ENCODE data around the gene CD276. TPM values are rescaled to one million over a fixed set of nuclear protein-coding genes. Genes with fewer than 3 reads are reported as not detected.

The CD276 gene
- total RNA-seq, 4 donors from 2014 or later, result 31.8 to 58.1 (median 40.1) TPM

- peaks cover 61 to 83% (median 76%) of the 10 kb centered on the region in 4 donors for H3K4me1 ChIP-seq
- WGBS, result 89% methylated on average over 6 of the region's 6 CpGs
- no peaks in the 10 kb centered on the region for H3K36me3 ChIP-seq
- intact Hi-C loops (cut with DNase I), result no loop called here
- DNase-seq (ENCODE audit: extremely low spot score), result no peak
- no peak overlapping the region for H3K4me3 ChIP-seq
- peaks cover 0 to 5% (median 0%) of the 10 kb centered on the region in 4 donors for H3K27me3 ChIP-seq
- no peaks in the 10 kb centered on the region for H3K9me3 ChIP-seq
- TF ChIP-seq POLR2A (IDR thresholded peaks at IDR 0.05; ENCODE audit: low read depth) (no peak), CTCF (IDR thresholded peaks at IDR 0.05) (no peak), POLR2AphosphoS5 (IDR thresholded peaks at IDR 0.05) (no peak), EP300 (IDR thresholded peaks at IDR 0.05) (no peak)
- H3K27ac ChIP-seq (replicated peaks in 1 of 4), result peak overlapping the region in 1 of 4 donors; percentile 33
Measured at GRCh38 chr15:73688455-73688854, 4.3 kb downstream of the CD276 start.

- H3K27me3 ChIP-seq, result no peaks in the 10 kb centered on the region
- 41% methylated on average over 6 of the region's 6 CpGs for WGBS
- H3K4me3 ChIP-seq, result no peak overlapping the region
- peak in 2 of 3 experiments; percentile 7 to 10 for TF ChIP-seq CTCF (IDR thresholded peaks at IDR 0.05)
- no peak for TF ChIP-seq EP300 (IDR thresholded peaks at IDR 0.05)
- peak in 1 of 2 donors; percentile 13 for TF ChIP-seq POLR2AphosphoS5 (IDR thresholded peaks at IDR 0.05)
- no peak for TF ChIP-seq POLR2A (IDR thresholded peaks at IDR 0.05; ENCODE audit: low read depth)
- intact Hi-C loops (cut with DNase I), result no loop called here
- peak overlapping the region in 1 of 4 donors; percentile 5 for H3K27ac ChIP-seq (replicated peaks in 1 of 4)
- no peak for DNase-seq (ENCODE audit: extremely low spot score)
- H3K4me1 ChIP-seq, result peaks cover 65 to 82% (median 77%) of the 10 kb centered on the region in 4 donors
- H3K9me3 ChIP-seq, result no peaks in the 10 kb centered on the region
- no peaks in the 10 kb centered on the region for H3K36me3 ChIP-seq
Measured at GRCh38 chr15:73691396-73691795, 7.2 kb downstream of the CD276 start.

GRCh38 chr15:73694419-73694818 lies 10.2 kb downstream of the CD276 start:
- no peak for DNase-seq (ENCODE audit: extremely low spot score)
- Histone ChIP-seq H3K27ac (replicated peaks in 1 of 4) (peak overlapping the region in 1 of 4 donors; percentile 15), H3K4me1 (peaks cover 60 to 70% (median 65%) of the 10 kb centered on the region in 4 donors), H3K36me3 (peaks cover 0 to 2% (median 0%) of the 10 kb centered on the region in 4 donors), H3K27me3 (no peaks in the 10 kb centered on the region), H3K4me3 (no peak overlapping the region), H3K9me3 (no peaks in the 10 kb centered on the region)
- TF ChIP-seq EP300 (IDR thresholded peaks at IDR 0.05) (no peak), POLR2AphosphoS5 (IDR thresholded peaks at IDR 0.05) (peak in 1 of 2 donors; percentile 38), POLR2A (IDR thresholded peaks at IDR 0.05; ENCODE audit: low read depth) (no peak), CTCF (IDR thresholded peaks at IDR 0.05) (no peak)
- intact Hi-C loops (cut with DNase I), result no loop called here
- WGBS, result 32% methylated on average over 4 of the region's 5 CpGs

GRCh38 chr15:73695773-73696640 lies 11.8 kb downstream of the CD276 start:
- Histone ChIP-seq H3K27ac (replicated peaks in 1 of 4) (peak overlapping the region in 2 of 4 donors; percentile 28 to 44), H3K4me3 (no peak overlapping the region), H3K36me3 (peaks cover 0 to 5% (median 0%) of the 10 kb centered on the region in 4 donors), H3K4me1 (peaks cover 54 to 61% (median 58%) of the 10 kb centered on the region in 4 donors), H3K27me3 (no peaks in the 10 kb centered on the region), H3K9me3 (no peaks in the 10 kb centered on the region)
- intact Hi-C loops (cut with DNase I), result no loop called here
- TF ChIP-seq EP300 (IDR thresholded peaks at IDR 0.05) (no peak), POLR2A (IDR thresholded peaks at IDR 0.05; ENCODE audit: low read depth) (no peak), CTCF (IDR thresholded peaks at IDR 0.05) (no peak), POLR2AphosphoS5 (IDR thresholded peaks at IDR 0.05) (no peak)
- no peak for DNase-seq (ENCODE audit: extremely low spot score)
- WGBS, result 67% methylated on average over 16 of the region's 16 CpGs

All from esophagus muscularis mucosa (tissue), 4 donors.